GM23338 (cell line): ENCODE measurements around the gene VAV3.

ENCODE experiments used
- EZH2 ChIP-seq: fragments of 200-600 bp; sonication (generic); IDR thresholded peaks from one replicate; pipeline ENCODE4 v1.8.0; 2017; ENCODE audit warnings: antibody characterized with exemption, mild to moderate bottlenecking, low read depth; ENCODE audit not compliant: unreplicated experiment
- NANOG ChIP-seq: IDR thresholded peaks from 2 replicates; pipeline ENCODE4 v1.6.1; 2016; ENCODE audit warnings: antibody characterized with exemption, borderline replicate concordance
- TF ChIP-seq, protein P1 (sequence below), 2 experiments: fragments of 200-600 bp in 1 of 2; sonication (generic) in 1 of 2; conservative IDR thresholded peaks; 2 replicates each; pipeline versions ENCODE4 v1.5.1 to v1.6.1; 2016 to 2017; ENCODE audit warnings: antibody characterized with exemption in 2 of 2, low read depth in 2 of 2, mild to moderate bottlenecking in 2 of 2, moderate library complexity in 1 of 2

DNA sequence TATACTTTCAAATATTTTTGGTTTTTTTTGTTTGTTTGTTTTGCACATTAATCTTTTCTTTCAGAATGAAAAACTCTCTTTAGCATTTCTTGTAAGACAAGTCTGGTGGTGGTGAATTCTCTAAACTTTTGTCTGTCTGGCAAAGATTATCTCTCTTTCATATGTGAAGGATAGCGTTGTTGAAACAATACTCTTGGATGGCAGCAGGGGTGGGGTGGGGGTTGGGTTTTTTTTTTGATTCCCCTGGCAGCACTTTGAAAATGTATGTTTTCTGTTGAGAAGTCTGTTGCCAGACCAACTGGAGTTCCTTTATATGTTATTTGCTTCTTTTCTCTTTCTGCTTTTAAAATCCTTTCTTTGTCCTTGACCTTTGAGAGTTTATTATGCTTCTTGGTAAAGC lies 160.2 kb downstream of the VAV3 start:
- no peak for TF ChIP-seq EZH2
- TF ChIP-seq, protein P1, sequence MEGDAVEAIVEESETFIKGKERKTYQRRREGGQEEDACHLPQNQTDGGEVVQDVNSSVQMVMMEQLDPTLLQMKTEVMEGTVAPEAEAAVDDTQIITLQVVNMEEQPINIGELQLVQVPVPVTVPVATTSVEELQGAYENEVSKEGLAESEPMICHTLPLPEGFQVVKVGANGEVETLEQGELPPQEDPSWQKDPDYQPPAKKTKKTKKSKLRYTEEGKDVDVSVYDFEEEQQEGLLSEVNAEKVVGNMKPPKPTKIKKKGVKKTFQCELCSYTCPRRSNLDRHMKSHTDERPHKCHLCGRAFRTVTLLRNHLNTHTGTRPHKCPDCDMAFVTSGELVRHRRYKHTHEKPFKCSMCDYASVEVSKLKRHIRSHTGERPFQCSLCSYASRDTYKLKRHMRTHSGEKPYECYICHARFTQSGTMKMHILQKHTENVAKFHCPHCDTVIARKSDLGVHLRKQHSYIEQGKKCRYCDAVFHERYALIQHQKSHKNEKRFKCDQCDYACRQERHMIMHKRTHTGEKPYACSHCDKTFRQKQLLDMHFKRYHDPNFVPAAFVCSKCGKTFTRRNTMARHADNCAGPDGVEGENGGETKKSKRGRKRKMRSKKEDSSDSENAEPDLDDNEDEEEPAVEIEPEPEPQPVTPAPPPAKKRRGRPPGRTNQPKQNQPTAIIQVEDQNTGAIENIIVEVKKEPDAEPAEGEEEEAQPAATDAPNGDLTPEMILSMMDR (conservative IDR thresholded peaks at IDR 0.05; ENCODE audit: low read depth in 2 of 2): no peak
- no peak for TF ChIP-seq NANOG
